NCI-H1092 (cell line): Measurements from ENCODE around the gene SLC9A1.
"Not testable (repeated sequence)": the region's sequence is repeated elsewhere in the genome, so short reads cannot be mapped to it uniquely, and the experiment has no call there.

ENCODE experiments used
- DNase-seq: peaks from one replicate; lab custom pipeline; 2025; lab: John Stamatoyannopoulos, UW

The SLC9A1 gene

GRCh38 chr1:27154991-27155781 is at the start of gene SLC9A1:
Gene SLC9A1 (minus strand): TSS chr1:27155125. CDS start chr1:27154334, 791 bp downstream.
- peak; percentile 83 for DNase-seq

GRCh38 chr1:27203946-27204345 is 49.0 kb upstream of the SLC9A1 start:
- no peak for DNase-seq

- no peak for DNase-seq
Observed at GRCh38 chr1:27201295-27201694, 46.4 kb upstream of the SLC9A1 start.

GRCh38 chr1:27193194-27193593 is 38.3 kb upstream of the SLC9A1 start:
- DNase-seq, result no peak

- no peak for DNase-seq
Observed at GRCh38 chr1:27192039-27192529, 37.2 kb upstream of the SLC9A1 start.

GRCh38 chr1:27184665-27185064 is 29.7 kb upstream of the SLC9A1 start:
- not testable (repeated sequence) for DNase-seq

- no peak for DNase-seq
Observed at GRCh38 chr1:27179979-27180378, 25.1 kb upstream of the SLC9A1 start.

GRCh38 chr1:27179379-27179778 is 24.5 kb upstream of the SLC9A1 start:
- no peak for DNase-seq

- no peak for DNase-seq
Observed at GRCh38 chr1:27176954-27177353, 22.0 kb upstream of the SLC9A1 start.

GRCh38 chr1:27176323-27176722 is 21.4 kb upstream of the SLC9A1 start:
- no peak for DNase-seq

- not testable (repeated sequence) for DNase-seq
Observed at GRCh38 chr1:27172992-27173391, 18.1 kb upstream of the SLC9A1 start.

- DNase-seq, result no peak
Observed at GRCh38 chr1:27166929-27167328, 12.0 kb upstream of the SLC9A1 start.

GRCh38 chr1:27166351-27166802 is 11.5 kb upstream of the SLC9A1 start:
- DNase-seq, result no peak

- DNase-seq, result no peak
Observed at GRCh38 chr1:27163093-27163492, 8.2 kb upstream of the SLC9A1 start.

- DNase-seq, result no peak
Observed at GRCh38 chr1:27162090-27162489, 7.2 kb upstream of the SLC9A1 start.

GRCh38 chr1:27161594-27161993 is 6.7 kb upstream of the SLC9A1 start:
- no peak for DNase-seq

GRCh38 chr1:27157194-27157593 is 2.3 kb upstream of the SLC9A1 start:
- DNase-seq, result no peak

- DNase-seq, result no peak
Observed at GRCh38 chr1:27154469-27154990, 395 bp downstream of the SLC9A1 start.

GRCh38 chr1:27153927-27154358 is 982 bp downstream of the SLC9A1 start:
- no peak for DNase-seq

GRCh38 chr1:27153549-27153886 is 1.4 kb downstream of the SLC9A1 start:
- no peak for DNase-seq

- no peak for DNase-seq
Observed at GRCh38 chr1:27152829-27153548, 1.9 kb downstream of the SLC9A1 start.

- no peak for DNase-seq
Observed at GRCh38 chr1:27152004-27152828, 2.7 kb downstream of the SLC9A1 start.
